Panc1 (cell line): ENCODE measurements around the gene ZDHHC11B. TPM values are rescaled to one million over a fixed set of nuclear protein-coding genes. Genes with fewer than 3 reads are reported as not detected.
"Not testable (repeated sequence)": the region's sequence is repeated elsewhere in the genome, so short reads cannot be mapped to it uniquely, and the experiment has no call there.

Experiments used
- ATAC-seq: fragments of 200-7000 bp; cut with Tn5 transposase; 2 replicates; pipeline ENCODE4 v1.9.1; 2020; ENCODE audit warnings: mild to moderate bottlenecking, moderate library complexity
- BruUV-seq: library from RNA; stranded (reverse); fragments of 400-500 nt; replicated peaks from 2 replicates; lab custom pipeline; 2021; lab: Mats Ljungman, UMichigan
- CTCF ChIA-PET: fragments of 300-600 bp; sonication (Branson Sonifier 250); formaldehyde crosslinking; loops from one replicate; lab custom pipeline; 2022; ENCODE audit warnings: antibody characterized with exemption; lab: Charles Lee
- POLR2A ChIA-PET: fragments of 300-600 bp; sonication (Branson Sonifier 250); formaldehyde crosslinking; loops from one replicate; lab custom pipeline; 2022; ENCODE audit warnings: antibody characterized with exemption; lab: Charles Lee
- DNase-seq: peaks from one replicate; pipeline ENCODE4 v3.0.0-alpha.2; 2010; ENCODE audit warnings: low read depth, low spot score
- H3K27ac ChIP-seq: 2 replicates; pipeline ENCODE4 v1.5.1; 2011; ENCODE audit warnings: mild to moderate bottlenecking, low read length, inconsistent platforms
- H3K27me3 ChIP-seq: fragments of 200-500 bp; sonication (Bioruptor generic); 2 replicates; pipeline ENCODE4 v1.6.0; 2014; ENCODE audit warnings: low read length, inconsistent platforms; ENCODE audit not compliant: control insufficient read depth, insufficient read depth
- H3K36me3 ChIP-seq: fragments of 200-500 bp; sonication (Bioruptor generic); 2 replicates; pipeline ENCODE4 v1.5.1; 2014; ENCODE audit warnings: inconsistent platforms, mild to moderate bottlenecking, low read length, moderate library complexity; ENCODE audit not compliant: control insufficient read depth, insufficient read depth
- H3K4me1 ChIP-seq: 2 replicates; pipeline ENCODE4 v1.5.1; 2011; ENCODE audit warnings: inconsistent platforms, mild to moderate bottlenecking, low read length, moderate library complexity; ENCODE audit not compliant: control insufficient read depth, insufficient read depth
- H3K4me3 ChIP-seq, 2 experiments: 2 replicates each; pipeline ENCODE4 v1.5.1; 2011 to 2012; ENCODE audit warnings: low read depth in 2 of 2, low read length in 2 of 2, mild to moderate bottlenecking in 2 of 2, inconsistent platforms in 1 of 2, moderate library complexity in 1 of 2
- H3K9me3 ChIP-seq: fragments of 200-500 bp; sonication (Bioruptor generic); 2 replicates; pipeline ENCODE4 v1.5.1; 2014; ENCODE audit warnings: low read depth, mild to moderate bottlenecking, inconsistent platforms, low read length, moderate library complexity; ENCODE audit not compliant: control insufficient read depth, insufficient read depth
- POLR2AphosphoS5 ChIP-seq: IDR thresholded peaks from 2 replicates; pipeline ENCODE4 v1.6.1; 2012; ENCODE audit warnings: mild to moderate bottlenecking, low read depth, low read length, moderate library complexity
- SIN3A ChIP-seq: IDR thresholded peaks from 2 replicates; pipeline ENCODE4 v1.6.1; 2012; ENCODE audit warnings: low read depth, mild to moderate bottlenecking, low read length, moderate library complexity, borderline replicate concordance; ENCODE audit not compliant: insufficient read depth
- TCF7L2 ChIP-seq: IDR thresholded peaks from 2 replicates; pipeline ENCODE4 v1.6.1; 2011; ENCODE audit warnings: mild to moderate bottlenecking, low read depth, low read length, inconsistent platforms
- in situ Hi-C: cut with HindIII; loops from 2 replicates; pipeline ENCODE4 v1.10.0; 2016; ENCODE audit warnings: low sequenced_read_pairs, low pct_unique_long_range_greater_than_20kb
- intact Hi-C: fragments of 100-400 bp; cut with micrococcal nuclease; formaldehyde crosslinking; loops from one replicate; pipeline ENCODE4 v1.10.0; 2022; ENCODE audit not compliant: unreplicated experiment
- total RNA-seq: library from RNA; stranded (reverse); gene quantifications from one replicate; pipeline ENCODE4 v1.2.1, GENCODE V29; 2021; ENCODE audit not compliant: unreplicated experiment
- TF ChIP-seq, protein P1 (sequence below), 2 experiments: IDR thresholded peaks; 2 replicates each; pipeline ENCODE4 v1.6.1; 2011 to 2012; ENCODE audit warnings: low read depth in 2 of 2, control low read depth in 1 of 2, low read length in 1 of 2, mild to moderate bottlenecking in 1 of 2, moderate library complexity in 1 of 2; ENCODE audit not compliant: insufficient read depth in 1 of 2
- TF ChIP-seq, protein P2 (sequence below): fragments of 450-650 bp; IDR thresholded peaks from 2 replicates; pipeline ENCODE4 v1.5.1; 2017; ENCODE audit warnings: mild to moderate bottlenecking

The ZDHHC11B gene
- total RNA-seq, 1 experiment from 2014 or later: 1.4 TPM

DNA sequence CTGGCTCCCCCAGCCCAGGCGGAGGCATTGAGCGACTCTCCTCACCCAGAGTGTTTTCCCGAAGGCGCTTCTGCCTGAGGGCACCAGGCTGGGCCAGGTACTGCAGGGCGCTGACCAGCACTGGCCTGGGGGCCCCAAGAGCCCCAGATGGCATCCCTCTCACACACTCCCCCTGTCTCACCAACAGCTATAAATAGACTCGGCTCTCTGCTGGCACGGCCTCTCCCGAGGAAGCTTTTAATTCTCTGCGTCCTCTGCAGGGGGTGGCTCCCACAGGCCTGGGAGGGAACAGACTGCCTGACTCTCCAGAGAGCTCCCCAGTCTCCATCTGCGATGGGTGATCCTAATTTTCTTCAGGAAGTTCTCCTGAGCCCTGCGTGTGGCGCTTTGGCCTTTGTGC is 94.2 kb downstream of the ZDHHC11B start:
- H3K4me1 ChIP-seq, H3K9me3 ChIP-seq, H3K27me3 ChIP-seq, DNase-seq, BruUV-seq, H3K4me3 ChIP-seq, intact Hi-C loops, CTCF ChIA-PET, in situ Hi-C loops, H3K27ac ChIP-seq, ATAC-seq, POLR2A ChIA-PET, H3K36me3 ChIP-seq: not testable (repeated sequence)

DNA sequence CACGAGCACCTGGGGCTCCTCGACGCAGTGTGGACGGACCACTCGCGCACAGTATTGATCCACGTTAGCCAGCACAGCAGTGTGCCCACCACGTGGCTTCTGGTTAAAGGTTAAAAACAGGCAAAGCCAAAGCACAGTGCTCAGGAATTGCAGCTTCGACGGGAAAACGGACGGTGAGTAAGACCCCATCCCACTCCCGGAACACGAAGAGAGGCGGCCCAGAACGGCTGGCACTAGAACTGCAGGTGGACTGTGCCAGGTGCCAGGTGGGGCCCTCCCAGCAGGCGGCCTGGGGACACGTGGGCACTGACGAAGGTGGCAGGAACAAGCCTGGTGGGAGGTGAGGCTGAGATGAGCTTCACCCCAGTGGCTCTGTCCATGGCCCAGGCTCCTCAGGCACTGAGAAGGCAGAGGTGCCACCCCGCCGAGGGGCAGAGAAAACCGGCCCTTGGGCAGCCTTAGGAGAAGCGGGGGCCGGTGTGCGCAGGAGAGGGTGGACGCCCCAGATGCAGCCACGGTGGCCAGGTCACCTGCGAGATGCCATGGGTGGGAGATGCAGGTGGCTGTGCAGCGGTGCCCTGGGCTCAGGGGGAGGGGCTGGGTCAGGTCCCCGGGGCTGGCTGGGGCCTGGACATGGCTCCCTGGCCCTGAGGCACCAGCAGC is 96.0 kb downstream of the ZDHHC11B start:
- CTCF ChIA-PET, H3K4me1 ChIP-seq, in situ Hi-C loops, ATAC-seq, H3K36me3 ChIP-seq, DNase-seq, H3K27ac ChIP-seq, H3K9me3 ChIP-seq, H3K4me3 ChIP-seq, POLR2A ChIA-PET, H3K27me3 ChIP-seq, BruUV-seq: not testable (repeated sequence)
- intact Hi-C loops: loop anchor here (10.0 kb wide), 1 partner anchor 86 kb away; no protein-coding TSS in a partner anchor

DNA sequence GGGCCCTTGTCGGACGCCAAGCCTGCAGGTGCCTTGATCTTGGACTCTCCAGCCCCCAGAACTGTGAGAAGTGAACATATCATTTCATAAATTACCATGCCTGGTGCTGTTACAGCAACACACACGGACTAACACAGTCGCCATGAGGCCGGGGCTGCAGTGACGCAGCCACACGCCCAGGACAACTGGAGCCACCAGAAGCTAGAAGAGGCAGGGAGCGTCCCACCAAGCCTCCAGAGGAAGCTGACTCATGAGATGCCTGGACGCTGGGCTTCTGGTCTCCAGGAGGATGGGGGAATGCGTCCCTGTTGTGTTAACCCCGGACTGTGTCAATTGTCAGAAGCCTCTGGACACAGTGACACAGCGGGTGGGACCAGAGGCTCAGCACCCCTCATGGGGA is 97.6 kb downstream of the ZDHHC11B start:
- H3K27ac ChIP-seq, CTCF ChIA-PET, in situ Hi-C loops, DNase-seq, POLR2A ChIA-PET, H3K4me1 ChIP-seq, BruUV-seq, H3K27me3 ChIP-seq, ATAC-seq, H3K9me3 ChIP-seq, H3K36me3 ChIP-seq, H3K4me3 ChIP-seq: not testable (repeated sequence)
- intact Hi-C loops: loop anchor here (10.0 kb wide), 1 partner anchor 88 kb away; no protein-coding TSS in a partner anchor

DNA sequence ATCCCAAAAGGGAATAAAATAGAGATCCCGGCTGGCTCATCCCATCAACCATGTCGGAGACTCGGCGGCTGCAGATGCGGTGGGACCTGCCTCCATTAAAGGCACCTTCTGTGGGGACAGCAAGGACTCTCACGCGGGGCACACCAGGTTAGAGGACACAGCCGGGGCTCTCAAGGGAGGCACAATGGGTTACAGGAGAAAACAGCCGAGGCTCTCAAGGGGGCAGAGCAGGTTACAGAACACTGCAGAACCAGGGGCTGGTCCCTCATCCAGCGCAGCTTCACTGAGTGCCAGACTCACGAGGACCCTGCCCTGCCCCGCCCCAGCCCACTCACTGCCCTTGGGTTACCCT is 98.4 kb downstream of the ZDHHC11B start:
- H3K36me3 ChIP-seq, H3K4me3 ChIP-seq, CTCF ChIA-PET, H3K27me3 ChIP-seq, H3K9me3 ChIP-seq, DNase-seq, in situ Hi-C loops, BruUV-seq, ATAC-seq, H3K4me1 ChIP-seq, POLR2A ChIA-PET, H3K27ac ChIP-seq: not testable (repeated sequence)
- intact Hi-C loops: loop anchor here (10.0 kb wide), 1 partner anchor 89 kb away; no protein-coding TSS in a partner anchor

DNA sequence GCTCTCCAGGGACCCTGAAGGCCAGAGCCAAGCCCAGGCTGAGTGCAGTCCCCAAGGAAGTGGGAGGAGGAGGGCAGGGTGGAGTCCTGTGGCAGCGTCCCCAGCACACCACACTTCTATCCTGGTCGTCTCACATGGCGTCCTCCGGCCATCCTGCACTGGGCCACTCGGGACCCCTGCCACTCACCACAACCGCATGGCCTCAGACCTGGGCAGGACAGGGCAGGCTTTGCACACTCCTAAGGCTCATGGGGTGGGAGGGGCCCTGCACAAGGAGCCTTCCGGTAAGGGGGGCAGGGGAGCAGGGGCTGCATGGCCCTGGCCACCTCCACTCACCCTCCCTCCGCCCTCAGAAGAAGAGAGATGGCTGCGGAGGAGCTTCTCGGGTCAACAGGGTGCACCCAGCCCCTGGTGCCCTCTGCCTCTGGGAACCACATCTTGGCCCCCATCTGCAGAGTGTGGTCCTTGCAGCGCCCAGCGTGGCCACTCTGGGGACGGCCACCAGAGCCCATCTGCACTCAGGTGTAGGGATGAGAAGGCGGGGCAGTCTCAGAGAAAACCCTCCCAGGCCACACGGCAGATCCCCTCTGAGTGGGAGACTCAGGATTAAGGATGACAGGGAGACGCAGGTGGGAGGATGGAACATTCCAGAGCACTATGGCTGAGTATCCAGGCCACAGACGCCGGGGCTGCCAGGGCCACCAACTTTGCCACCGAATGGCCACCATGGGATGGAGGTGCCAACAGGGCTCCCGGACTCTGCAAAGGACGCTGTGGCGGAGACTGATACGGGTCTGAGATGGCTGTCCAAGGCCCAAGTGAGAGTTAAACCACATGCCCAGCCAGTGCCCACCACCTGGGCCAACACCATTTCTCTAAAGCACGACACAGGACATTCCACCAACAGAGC is 99.0 kb downstream of the ZDHHC11B start:
- DNase-seq: no peak
- ChIA-PET POLR2A (no interaction called here), CTCF (no interaction called here)
- H3K4me1 ChIP-seq: no peaks in the 10 kb centered on the region
- no TSS peak for BruUV-seq
- intact Hi-C loops (loop anchor here (10.0 kb wide), 1 partner anchor 89 kb away; no protein-coding TSS in a partner anchor), in situ Hi-C loops (no loop called here)
- no peak overlapping the region for H3K4me3 ChIP-seq
- ATAC-seq: no peak
- H3K9me3 ChIP-seq: no peaks in the 10 kb centered on the region
- TF ChIP-seq SIN3A: no peak
- TF ChIP-seq, protein P1, sequence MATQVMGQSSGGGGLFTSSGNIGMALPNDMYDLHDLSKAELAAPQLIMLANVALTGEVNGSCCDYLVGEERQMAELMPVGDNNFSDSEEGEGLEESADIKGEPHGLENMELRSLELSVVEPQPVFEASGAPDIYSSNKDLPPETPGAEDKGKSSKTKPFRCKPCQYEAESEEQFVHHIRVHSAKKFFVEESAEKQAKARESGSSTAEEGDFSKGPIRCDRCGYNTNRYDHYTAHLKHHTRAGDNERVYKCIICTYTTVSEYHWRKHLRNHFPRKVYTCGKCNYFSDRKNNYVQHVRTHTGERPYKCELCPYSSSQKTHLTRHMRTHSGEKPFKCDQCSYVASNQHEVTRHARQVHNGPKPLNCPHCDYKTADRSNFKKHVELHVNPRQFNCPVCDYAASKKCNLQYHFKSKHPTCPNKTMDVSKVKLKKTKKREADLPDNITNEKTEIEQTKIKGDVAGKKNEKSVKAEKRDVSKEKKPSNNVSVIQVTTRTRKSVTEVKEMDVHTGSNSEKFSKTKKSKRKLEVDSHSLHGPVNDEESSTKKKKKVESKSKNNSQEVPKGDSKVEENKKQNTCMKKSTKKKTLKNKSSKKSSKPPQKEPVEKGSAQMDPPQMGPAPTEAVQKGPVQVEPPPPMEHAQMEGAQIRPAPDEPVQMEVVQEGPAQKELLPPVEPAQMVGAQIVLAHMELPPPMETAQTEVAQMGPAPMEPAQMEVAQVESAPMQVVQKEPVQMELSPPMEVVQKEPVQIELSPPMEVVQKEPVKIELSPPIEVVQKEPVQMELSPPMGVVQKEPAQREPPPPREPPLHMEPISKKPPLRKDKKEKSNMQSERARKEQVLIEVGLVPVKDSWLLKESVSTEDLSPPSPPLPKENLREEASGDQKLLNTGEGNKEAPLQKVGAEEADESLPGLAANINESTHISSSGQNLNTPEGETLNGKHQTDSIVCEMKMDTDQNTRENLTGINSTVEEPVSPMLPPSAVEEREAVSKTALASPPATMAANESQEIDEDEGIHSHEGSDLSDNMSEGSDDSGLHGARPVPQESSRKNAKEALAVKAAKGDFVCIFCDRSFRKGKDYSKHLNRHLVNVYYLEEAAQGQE (IDR thresholded peaks at IDR 0.05; ENCODE audit: insufficient read depth in 1 of 2, low read depth in 2 of 2, low read length in 1 of 2): no peak
- TF ChIP-seq POLR2AphosphoS5: no peak
- TF ChIP-seq, protein P2, sequence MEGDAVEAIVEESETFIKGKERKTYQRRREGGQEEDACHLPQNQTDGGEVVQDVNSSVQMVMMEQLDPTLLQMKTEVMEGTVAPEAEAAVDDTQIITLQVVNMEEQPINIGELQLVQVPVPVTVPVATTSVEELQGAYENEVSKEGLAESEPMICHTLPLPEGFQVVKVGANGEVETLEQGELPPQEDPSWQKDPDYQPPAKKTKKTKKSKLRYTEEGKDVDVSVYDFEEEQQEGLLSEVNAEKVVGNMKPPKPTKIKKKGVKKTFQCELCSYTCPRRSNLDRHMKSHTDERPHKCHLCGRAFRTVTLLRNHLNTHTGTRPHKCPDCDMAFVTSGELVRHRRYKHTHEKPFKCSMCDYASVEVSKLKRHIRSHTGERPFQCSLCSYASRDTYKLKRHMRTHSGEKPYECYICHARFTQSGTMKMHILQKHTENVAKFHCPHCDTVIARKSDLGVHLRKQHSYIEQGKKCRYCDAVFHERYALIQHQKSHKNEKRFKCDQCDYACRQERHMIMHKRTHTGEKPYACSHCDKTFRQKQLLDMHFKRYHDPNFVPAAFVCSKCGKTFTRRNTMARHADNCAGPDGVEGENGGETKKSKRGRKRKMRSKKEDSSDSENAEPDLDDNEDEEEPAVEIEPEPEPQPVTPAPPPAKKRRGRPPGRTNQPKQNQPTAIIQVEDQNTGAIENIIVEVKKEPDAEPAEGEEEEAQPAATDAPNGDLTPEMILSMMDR: no peak
- no peak for TF ChIP-seq TCF7L2
- H3K27ac ChIP-seq: no peak overlapping the region
- no peaks in the 10 kb centered on the region for H3K36me3 ChIP-seq
- H3K27me3 ChIP-seq: no peaks in the 10 kb centered on the region
